ENCODE results near the gene WDR46. TPM values are rescaled to one million over a fixed set of nuclear protein-coding genes. Genes with fewer than 3 reads are reported as not detected.
"Not testable (repeated sequence)": the region's sequence is repeated elsewhere in the genome, so short reads cannot be mapped to it uniquely, and the experiment has no call there.

The WDR46 gene
- total RNA-seq, 2 experiments from 2014 or later, result 53.4 to 54.8 TPM

DNA sequence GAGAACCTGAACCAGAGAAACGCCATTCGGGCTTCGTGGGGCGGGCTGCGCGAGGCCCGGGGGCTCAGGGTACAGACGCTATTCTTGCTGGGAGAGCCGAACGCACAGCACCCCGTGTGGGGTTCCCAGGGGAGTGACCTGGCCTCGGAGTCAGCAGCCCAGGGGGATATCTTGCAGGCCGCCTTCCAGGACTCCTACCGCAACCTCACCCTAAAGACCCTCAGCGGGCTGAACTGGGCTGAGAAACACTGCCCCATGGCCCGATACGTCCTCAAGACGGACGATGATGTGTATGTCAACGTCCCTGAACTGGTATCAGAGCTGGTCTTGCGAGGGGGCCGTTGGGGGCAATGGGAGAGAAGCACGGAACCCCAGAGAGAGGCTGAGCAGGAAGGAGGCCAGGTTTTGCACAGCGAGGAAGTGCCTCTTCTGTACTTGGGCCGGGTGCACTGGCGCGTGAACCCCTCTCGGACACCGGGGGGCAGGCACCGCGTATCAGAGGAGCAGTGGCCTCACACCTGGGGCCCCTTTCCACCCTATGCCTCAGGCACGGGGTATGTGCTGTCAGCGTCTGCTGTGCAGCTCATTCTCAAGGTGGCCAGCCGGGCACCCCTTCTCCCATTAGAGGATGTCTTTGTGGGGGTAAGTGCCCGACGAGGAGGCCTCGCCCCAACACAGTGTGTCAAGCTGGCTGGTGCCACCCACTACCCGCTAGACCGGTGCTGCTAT, 11.2 kb downstream of the WDR46 start:
- POLR2A ChIA-PET, result interaction anchor here (1.0 to 1.5 kb wide), 4 partner anchors 11 to 29 kb away, joined by 3 to 11 read pairs (median 6); partner anchors contain the start of genes PFDN6, RGL2 and WDR46

DNA sequence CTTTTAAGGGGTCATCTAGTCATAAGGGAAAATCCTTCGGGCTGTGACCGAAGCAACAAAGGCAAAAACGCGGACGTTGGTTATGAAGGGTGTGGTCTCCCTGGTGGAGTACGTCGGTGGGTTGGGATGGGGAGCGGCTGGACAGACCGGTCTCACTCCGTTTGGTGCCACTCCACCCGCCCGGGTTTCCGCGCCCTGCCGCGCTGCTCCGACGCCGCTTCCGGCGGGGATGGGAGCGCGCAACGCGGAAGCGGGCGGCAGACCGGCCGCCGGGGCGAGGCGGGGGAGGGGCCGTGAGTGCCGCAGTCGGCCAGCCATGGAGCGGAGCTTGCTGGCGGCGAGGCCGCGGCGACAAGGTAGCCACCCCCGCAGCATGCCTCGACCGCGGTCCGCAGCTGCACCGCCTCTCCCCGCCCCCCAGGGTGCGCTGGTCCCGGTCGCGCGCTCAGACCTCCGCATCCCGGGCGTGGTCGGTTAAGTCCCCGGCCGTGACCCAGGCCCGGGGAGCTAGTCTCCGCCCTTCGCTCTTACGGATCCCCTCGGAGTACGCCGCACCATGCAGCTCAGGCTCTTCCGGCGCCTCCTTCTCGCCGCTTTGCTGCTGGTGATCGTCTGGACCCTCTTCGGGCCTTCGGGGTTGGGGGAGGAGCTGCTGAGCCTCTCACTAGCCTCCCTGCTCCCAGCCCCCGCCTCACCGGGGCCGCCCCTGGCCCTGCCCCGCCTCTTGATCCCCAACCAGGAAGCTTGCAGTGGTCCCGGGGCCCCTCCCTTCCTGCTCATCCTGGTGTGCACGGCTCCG, 12.0 kb downstream of the WDR46 start, which contains the start of gene B3GALT4:
Gene B3GALT4 (plus strand): TSS at position 260 of the 799 bp plus-strand sequence. CDS start 297 bp downstream, at position 557.
- H3K27me3 Mint-ChIP-seq, result no peaks in the 10 kb centered on the region
- POLR2A ChIA-PET, result interaction anchor here (0.6 to 1.5 kb wide), 5 partner anchors 12 to 68 kb away, joined by 3 to 11 read pairs (median 4); partner anchors contain the start of genes PFDN6, RGL2 and WDR46
- peak within 1 kb of the TSS; percentile 97 for H3K27ac Mint-ChIP-seq
- H3K36me3 Mint-ChIP-seq (ENCODE audit: low read depth), result peaks cover 61% of the 10 kb centered on the region
- H3K4me3 Mint-ChIP-seq, result peak within 1 kb of the TSS; percentile 95
- CTCF ChIA-PET, result interaction anchor here (0.6 to 2.6 kb wide), 18 partner anchors 11 to 438 kb away, joined by 3 to 19 read pairs (median 5); partner anchors contain the start of genes PFDN6, RGL2, TAP2 and WDR46
- H3K4me1 Mint-ChIP-seq, result peaks cover 69% of the 10 kb centered on the region
- peak; percentile 79 for DNase-seq
- no peaks in the 10 kb centered on the region for H3K9me3 Mint-ChIP-seq

More for the DNA sequence above, 11.2 kb downstream of the WDR46 start:
- CTCF ChIA-PET, result interaction anchor here (0.6 to 2.6 kb wide), 16 partner anchors 10 to 439 kb away, joined by 3 to 19 read pairs (median 5); partner anchors contain the start of genes PFDN6, RGL2, TAP2 and WDR46
- Mint-ChIP-seq H3K4me1 (peaks cover 64% of the 10 kb centered on the region), H3K4me3 (peak overlapping the region; percentile 95), H3K27ac (peak overlapping the region; percentile 97), H3K27me3 (no peaks in the 10 kb centered on the region), H3K9me3 (no peaks in the 10 kb centered on the region), H3K36me3 (ENCODE audit: low read depth) (peaks cover 61% of the 10 kb centered on the region)
- DNase-seq, result peak; percentile 46

DNA sequence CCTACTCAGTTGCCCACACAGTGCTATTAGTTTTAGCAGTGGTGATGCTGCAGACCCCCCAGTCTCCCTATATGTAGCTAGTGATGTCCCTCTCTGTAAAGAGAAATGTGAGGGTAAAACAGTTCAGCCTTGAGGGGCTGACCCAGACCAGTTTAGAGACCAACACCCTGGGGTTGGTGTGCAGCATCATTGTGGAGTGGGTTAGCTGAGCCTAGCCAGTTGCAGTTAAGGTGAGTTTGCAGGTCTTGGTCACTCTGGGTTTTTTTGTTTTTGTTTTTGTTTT, 12.5 kb downstream of the WDR46 start:
- Mint-ChIP-seq H3K36me3 (ENCODE audit: low read depth) (peaks cover 61% of the 10 kb centered on the region), H3K9me3 (no peaks in the 10 kb centered on the region), H3K27ac (peak overlapping the region; percentile 91), H3K4me1 (peaks cover 69% of the 10 kb centered on the region), H3K27me3 (no peaks in the 10 kb centered on the region), H3K4me3 (peak overlapping the region; percentile 95)
- DNase-seq, result no peak
- CTCF ChIA-PET, result interaction anchor here (0.8 to 2.6 kb wide), 13 partner anchors 12 to 438 kb away, joined by 3 to 19 read pairs (median 5); partner anchors contain the start of genes PFDN6, RGL2, TAP2 and WDR46
- POLR2A ChIA-PET, result interaction anchor here (1.3 to 1.5 kb wide), 2 partner anchors 12 to 23 kb away, joined by 8 to 11 read pairs; partner anchors contain the start of genes PFDN6, RGL2 and WDR46

DNA sequence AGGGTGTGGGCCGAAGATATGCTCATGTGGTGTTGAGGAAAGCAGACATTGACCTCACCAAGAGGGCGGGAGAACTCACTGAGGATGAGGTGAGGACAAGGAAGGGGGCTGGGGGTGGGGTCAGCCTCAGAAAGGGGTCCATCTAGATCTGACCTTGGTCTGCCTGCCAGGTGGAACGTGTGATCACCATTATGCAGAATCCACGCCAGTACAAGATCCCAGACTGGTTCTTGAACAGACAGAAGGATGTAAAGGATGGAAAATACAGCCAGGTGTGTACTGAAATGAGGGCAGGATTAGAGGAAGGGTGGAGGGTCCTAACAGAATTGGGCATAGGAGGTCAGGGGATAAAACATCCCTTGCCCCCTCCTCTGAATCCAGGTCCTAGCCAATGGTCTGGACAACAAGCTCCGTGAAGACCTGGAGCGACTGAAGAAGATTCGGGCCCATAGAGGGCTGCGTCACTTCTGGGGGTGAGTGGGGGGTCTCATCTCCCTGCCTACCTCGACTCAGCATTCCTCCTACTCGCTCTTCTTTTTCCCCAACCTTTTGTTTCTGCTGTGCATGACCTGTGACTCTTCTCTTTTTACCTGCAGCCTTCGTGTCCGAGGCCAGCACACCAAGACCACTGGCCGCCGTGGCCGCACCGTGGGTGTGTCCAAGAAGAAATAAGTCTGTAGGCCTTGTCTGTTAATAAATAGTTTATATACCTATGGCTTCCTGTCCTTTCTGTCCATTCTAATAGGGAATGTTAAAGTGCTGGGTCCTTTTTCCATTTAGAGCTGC, 13.1 kb downstream of the WDR46 start:
- ChIA-PET POLR2A (interaction anchor here (1.5 kb wide), 1 partner anchor 23 kb away, joined by 8 read pairs; the partner anchor contains the start of gene RGL2), CTCF (interaction anchor here (0.6 to 2.5 kb wide), 10 partner anchors 15 to 95 kb away, joined by 3 to 18 read pairs (median 4); no protein-coding TSS in a partner anchor)
- not testable (repeated sequence) for H3K9me3 Mint-ChIP-seq, DNase-seq, H3K27me3 Mint-ChIP-seq
- Mint-ChIP-seq H3K4me1 (peaks cover 69% of the 10 kb centered on the region), H3K27ac (peak overlapping the region; percentile 91), H3K36me3 (ENCODE audit: low read depth) (peaks cover 57% of the 10 kb centered on the region), H3K4me3 (peak overlapping the region; percentile 95)

DNA sequence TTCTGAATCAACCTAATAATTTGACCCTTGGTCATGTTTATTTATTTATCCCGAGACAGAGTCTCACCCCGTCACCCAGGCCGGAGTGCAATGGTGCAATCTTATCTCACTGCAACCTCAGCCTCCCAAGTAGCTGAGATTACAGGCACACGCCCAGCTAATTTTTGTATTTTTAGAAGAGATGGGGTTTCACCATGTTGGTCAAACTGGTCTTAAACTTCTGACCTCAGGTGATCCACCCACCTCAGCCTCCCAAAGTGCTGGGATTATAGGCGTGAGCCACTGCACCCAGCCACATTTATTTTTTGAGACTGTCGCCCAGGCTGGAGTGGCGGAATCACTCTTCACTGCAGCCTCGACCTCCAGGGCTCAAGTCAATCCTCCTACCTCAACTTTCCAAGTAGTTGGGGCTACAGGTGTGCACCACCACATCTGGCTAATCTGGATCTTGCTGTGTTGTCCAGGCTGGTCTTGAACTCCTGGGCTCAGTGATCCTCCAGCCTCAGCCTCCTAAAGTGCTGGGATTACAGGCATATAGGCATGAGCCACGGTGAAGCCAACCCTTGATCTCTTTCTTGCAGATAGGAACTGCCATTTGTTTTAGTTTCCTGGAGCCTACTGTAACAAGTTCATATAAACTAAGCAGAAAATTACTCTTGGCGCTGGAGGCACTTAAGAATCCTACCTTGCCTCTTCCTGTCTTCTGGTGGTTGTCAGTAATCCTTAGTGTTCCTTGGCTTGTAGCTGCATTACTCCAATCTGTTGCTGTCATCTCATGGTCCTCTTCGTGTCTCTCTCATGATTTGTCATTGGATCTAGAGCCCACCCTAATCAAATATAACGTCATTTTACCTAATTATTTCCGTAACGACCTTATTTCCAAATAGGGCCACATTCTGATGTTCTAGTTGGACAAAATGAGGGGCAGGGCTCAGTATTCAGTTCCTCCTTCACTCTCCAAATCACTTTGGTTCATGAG, 14.8 kb downstream of the WDR46 start:
- CTCF ChIA-PET, result interaction anchor here (1.2 to 1.3 kb wide), 2 partner anchors 15 to 25 kb away, joined by 3 read pairs; partner anchors contain the start of genes PFDN6 and WDR46
- H3K9me3 Mint-ChIP-seq, result no peaks in the 10 kb centered on the region
- DNase-seq, result no peak
- H3K4me1 Mint-ChIP-seq, result peaks cover 73% of the 10 kb centered on the region
- peaks cover 55% of the 10 kb centered on the region for H3K36me3 Mint-ChIP-seq (ENCODE audit: low read depth)
- POLR2A ChIA-PET, result no interaction called here
- H3K27ac Mint-ChIP-seq, result peak overlapping the region; percentile 77
- H3K4me3 Mint-ChIP-seq, result peak overlapping the region; percentile 95
- H3K27me3 Mint-ChIP-seq, result no peaks in the 10 kb centered on the region

DNA sequence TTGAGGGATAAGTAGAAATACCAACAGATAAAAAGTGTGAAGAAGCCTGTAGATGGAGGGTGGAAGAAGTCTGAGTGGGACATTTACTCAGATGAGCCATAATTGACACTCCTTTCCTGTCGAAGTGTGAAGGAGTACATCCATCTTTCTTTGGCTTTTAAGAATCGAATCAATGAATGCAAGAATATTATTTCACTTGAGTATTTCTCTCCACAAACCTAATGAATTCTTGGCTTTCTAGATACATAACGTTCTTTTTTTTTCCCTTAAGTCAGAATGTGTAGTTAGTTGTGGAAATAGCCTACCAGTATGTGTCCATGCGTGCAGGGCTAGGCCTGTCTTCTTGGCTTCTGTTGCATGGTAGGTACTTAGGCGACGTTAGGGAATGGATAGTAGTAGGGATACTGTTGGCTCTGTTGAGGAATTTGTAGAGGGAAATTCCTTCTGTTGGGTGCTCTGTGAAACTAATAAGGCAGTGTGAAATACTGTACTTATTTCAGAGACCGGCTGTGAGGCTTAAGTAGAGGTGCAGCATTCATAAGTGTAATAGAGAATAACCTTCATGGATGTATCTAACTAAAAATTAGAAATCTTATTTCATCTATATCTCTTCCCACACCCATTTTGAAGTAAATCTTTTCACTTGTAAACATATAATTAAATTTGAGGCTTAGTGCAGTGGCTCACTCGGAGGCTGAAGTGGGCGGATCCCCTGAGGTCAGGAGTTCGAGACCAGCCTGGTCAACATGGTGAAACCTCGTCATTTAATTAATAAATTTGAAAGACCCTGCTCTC, 15.7 kb downstream of the WDR46 start:
- no peak for DNase-seq
- H3K9me3 Mint-ChIP-seq, result no peaks in the 10 kb centered on the region
- H3K27me3 Mint-ChIP-seq, result no peaks in the 10 kb centered on the region
- ChIA-PET POLR2A (no interaction called here), CTCF (interaction anchor here (1.2 to 1.7 kb wide), 2 partner anchors 16 to 22 kb away, joined by 3 to 6 read pairs; partner anchors contain the start of genes PFDN6 and WDR46)
- peak overlapping the region; percentile 98 for H3K27ac Mint-ChIP-seq
- H3K4me1 Mint-ChIP-seq, result peaks cover 68% of the 10 kb centered on the region
- peaks cover 62% of the 10 kb centered on the region for H3K36me3 Mint-ChIP-seq (ENCODE audit: low read depth)
- H3K4me3 Mint-ChIP-seq, result peak overlapping the region; percentile 95

DNA sequence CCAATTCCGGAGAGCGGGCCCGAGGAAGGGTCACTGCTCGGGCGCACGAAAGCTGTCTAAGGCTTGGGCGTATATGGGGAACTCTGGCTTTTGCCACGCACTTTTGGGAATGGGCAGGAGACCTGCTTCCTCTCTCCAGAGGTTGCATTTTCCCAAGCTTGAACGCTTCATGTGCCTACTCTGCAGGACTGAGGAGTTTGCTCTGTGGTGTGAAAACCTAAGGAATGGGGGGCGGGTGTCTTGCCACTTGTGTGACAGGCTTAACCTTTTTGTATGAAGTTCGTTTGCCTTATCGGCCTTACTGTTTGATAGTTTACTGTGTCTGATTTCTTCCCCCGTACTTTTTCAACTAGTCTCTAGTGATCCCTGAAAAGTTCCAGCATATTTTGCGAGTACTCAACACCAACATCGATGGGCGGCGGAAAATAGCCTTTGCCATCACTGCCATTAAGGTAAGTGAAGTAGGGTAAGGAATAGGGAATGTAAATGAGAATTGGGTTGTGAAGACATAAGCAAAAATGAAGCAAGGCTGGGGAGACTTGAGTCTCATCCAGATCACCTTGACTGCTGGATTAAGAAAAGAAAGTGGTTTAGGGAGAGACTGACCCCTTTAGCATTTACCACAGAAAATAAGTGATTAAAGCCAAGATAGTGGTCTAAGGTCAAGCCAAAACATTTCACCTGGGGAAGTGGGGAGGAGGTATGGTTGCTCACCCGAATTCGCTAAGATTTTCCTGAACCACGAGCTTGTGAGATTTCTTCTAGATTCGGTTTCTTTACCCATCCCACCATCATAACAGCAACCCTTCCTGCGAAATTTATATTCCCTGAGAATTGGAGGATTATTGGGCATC, 16.5 kb downstream of the WDR46 start:
- POLR2A ChIA-PET, result interaction anchor here (1.2 to 1.8 kb wide), 2 partner anchors 23 to 27 kb away, joined by 7 to 11 read pairs; partner anchors contain the start of gene RGL2

DNA sequence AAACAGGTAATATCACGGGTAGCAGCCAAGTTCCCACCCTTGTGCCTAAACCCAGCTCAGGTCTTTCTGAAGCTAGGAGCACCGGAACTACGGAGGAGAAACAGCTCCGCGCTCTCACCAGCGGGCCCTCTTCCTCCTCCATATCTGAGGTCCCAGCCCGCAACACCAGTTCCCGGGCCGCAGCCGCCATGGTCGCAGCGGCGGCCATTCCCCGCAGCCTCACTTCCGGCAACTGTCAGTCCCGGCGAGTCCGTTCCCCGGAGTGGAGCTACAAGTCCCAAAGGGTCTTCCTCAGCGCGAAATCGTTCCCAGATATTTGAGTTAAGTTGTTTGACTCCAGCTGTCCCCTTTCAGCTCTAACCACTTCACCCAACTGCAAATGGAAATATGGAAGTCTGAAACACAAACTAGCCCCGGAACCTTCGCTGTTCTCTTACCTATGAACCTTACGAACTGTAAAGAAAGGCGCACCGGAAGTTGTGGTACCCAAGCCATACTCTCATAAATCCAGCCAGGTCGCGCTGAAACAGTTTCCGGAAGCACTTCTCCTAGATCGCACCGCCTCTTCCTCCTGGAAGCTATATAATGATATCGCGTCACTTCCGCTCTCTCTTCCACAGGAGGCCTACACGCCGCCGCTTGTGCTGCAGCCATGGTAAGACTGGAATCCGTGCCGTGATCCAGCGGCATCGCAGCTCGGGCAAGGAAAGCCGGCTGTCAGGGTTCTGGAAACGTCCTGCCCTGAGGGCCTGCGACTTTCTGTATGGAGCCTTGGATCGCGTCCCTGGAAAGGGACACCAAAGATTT, 17.4 kb downstream of the WDR46 start, which contains the start of the genes RPS18 and VPS52:
Gene RPS18 (plus strand): TSS at position 608 of the 807 bp plus-strand sequence. CDS start 45 bp downstream, at position 653.
Gene VPS52 (minus strand): TSS at position 409 of the 807 bp plus-strand sequence. CDS start 201 bp downstream, at position 208.
- Mint-ChIP-seq H3K27ac (peak within 1 kb of the TSS; percentile 98), H3K36me3 (ENCODE audit: low read depth) (peaks cover 67% of the 10 kb centered on the region), H3K4me3 (peak within 1 kb of the TSS; percentile 95), H3K27me3 (no peaks in the 10 kb centered on the region), H3K4me1 (peaks cover 61% of the 10 kb centered on the region), H3K9me3 (no peaks in the 10 kb centered on the region)
- CTCF ChIA-PET, result interaction anchor here (0.6 to 3.6 kb wide), 10 partner anchors 9 to 1152 kb away, joined by 3 to 13 read pairs (median 4); partner anchors contain the start of genes CUTA, PFDN6 and WDR46
- POLR2A ChIA-PET, result interaction anchor here (1.2 to 1.8 kb wide), 3 partner anchors 22 to 300 kb away, joined by 7 to 11 read pairs (median 11); partner anchors contain the start of gene RGL2
- DNase-seq, result peak; percentile 96

More for the DNA sequence above, 16.5 kb downstream of the WDR46 start:
- DNase-seq, result no peak
- Mint-ChIP-seq H3K4me1 (peaks cover 62% of the 10 kb centered on the region), H3K27me3 (no peaks in the 10 kb centered on the region), H3K27ac (peak overlapping the region; percentile 98), H3K4me3 (peak overlapping the region; percentile 95), H3K36me3 (ENCODE audit: low read depth) (peaks cover 68% of the 10 kb centered on the region), H3K9me3 (no peaks in the 10 kb centered on the region)
- CTCF ChIA-PET, result interaction anchor here (0.6 to 2.5 kb wide), 7 partner anchors 10 to 1151 kb away, joined by 3 to 13 read pairs (median 5); partner anchors contain the start of genes PFDN6 and WDR46

DNA sequence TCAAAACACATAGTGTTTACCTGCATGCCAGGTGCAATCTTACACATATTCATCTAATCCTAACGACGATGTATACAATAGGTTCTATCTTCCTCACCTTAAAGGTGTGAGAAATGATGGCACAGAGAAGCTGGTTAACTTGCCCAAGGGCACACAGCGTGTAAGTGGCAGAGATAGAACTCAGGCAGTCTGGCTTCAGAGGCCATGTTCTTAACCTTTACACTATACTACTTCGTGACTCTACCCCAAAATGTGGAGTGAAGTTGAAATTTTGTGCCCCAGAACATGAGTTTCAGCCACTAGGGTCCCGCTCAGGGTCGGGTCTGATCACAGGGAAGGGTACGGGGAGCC, 17.9 kb downstream of the WDR46 start:
- no peak for DNase-seq
- Mint-ChIP-seq H3K36me3 (ENCODE audit: low read depth) (peaks cover 64% of the 10 kb centered on the region), H3K27me3 (no peaks in the 10 kb centered on the region), H3K9me3 (no peaks in the 10 kb centered on the region), H3K4me3 (peak overlapping the region; percentile 95), H3K4me1 (peaks cover 55% of the 10 kb centered on the region), H3K27ac (peak overlapping the region; percentile 98)
- ChIA-PET POLR2A (interaction anchor here (1.2 to 1.8 kb wide), 3 partner anchors 22 to 300 kb away, joined by 7 to 11 read pairs (median 11); partner anchors contain the start of gene RGL2), CTCF (interaction anchor here (0.6 to 3.6 kb wide), 4 partner anchors 10 to 68 kb away, joined by 4 to 13 read pairs (median 9); partner anchors contain the start of genes PFDN6 and WDR46)

Data from activated CD4-positive, alpha-beta T cell treated with anti-CD3 and anti-CD28 coated beads, Interleukin-2, amount 10 ng/mL, durations not matched to agents 7 days and 5 days (primary cell).